Activated B cell treated with CpG ODN at 0.5 μM for 24 hours (primary cell): ENCODE measurements around the gene ARHGAP26. TPM values are rescaled to one million over a fixed set of nuclear protein-coding genes. Genes with fewer than 3 reads are reported as not detected.

Source experiments
- ATAC-seq: fragments of 200-7000 bp; cut with Tn5 transposase; one replicate; pipeline ENCODE4 v1.10.0; 2021; ENCODE audit warnings: low read depth, mild to moderate bottlenecking, moderate library complexity
- CTCF ChIA-PET: fragments of 350-600 bp; sonication (Branson Sonifier 250); formaldehyde crosslinking; loops from one replicate; lab custom pipeline; 2021; ENCODE audit warnings: antibody characterized with exemption; lab: Charles Lee
- POLR2A ChIA-PET: fragments of 350-600 bp; sonication (Branson Sonifier 250); formaldehyde crosslinking; loops from one replicate; lab custom pipeline; 2021; ENCODE audit warnings: antibody characterized with exemption; lab: Charles Lee
- DNase-seq: peaks from one replicate; pipeline ENCODE4 v3.0.0; 2022
- H3K27ac Mint-ChIP-seq: one replicate; pipeline ENCODE4 v1.8.0; 2020; ENCODE audit warnings: mixed read lengths
- H3K27me3 Mint-ChIP-seq: one replicate; pipeline ENCODE4 v1.8.0; 2021; ENCODE audit warnings: mixed read lengths
- H3K36me3 Mint-ChIP-seq: one replicate; pipeline ENCODE4 v1.8.0; 2021; ENCODE audit warnings: low read depth, mixed read lengths
- H3K4me1 Mint-ChIP-seq: one replicate; pipeline ENCODE4 v1.8.0; 2021; ENCODE audit warnings: mixed read lengths
- H3K4me3 Mint-ChIP-seq: one replicate; pipeline ENCODE4 v1.8.0; 2020; ENCODE audit warnings: mild to moderate bottlenecking, mixed read lengths
- H3K9me3 Mint-ChIP-seq: one replicate; pipeline ENCODE4 v1.8.0; 2020; ENCODE audit warnings: mixed read lengths
- CTCF ChIP-seq: fragments of 200-600 bp; IDR thresholded peaks from one replicate; pipeline ENCODE4 v1.8.0; 2022; ENCODE audit warnings: antibody characterized with exemption, mild to moderate bottlenecking
- intact Hi-C: fragments of 100-400 bp; cut with micrococcal nuclease; formaldehyde crosslinking; loops from one replicate; pipeline ENCODE4 v1.15.1; 2024
- total RNA-seq: library from RNA; stranded (reverse); gene quantifications from 2 replicates; pipeline ENCODE4 v1.2.3, GENCODE V29; 2022

Gene ARHGAP26
- total RNA-seq, 1 donor from 2014 or later, result 20.9 TPM

DNA sequence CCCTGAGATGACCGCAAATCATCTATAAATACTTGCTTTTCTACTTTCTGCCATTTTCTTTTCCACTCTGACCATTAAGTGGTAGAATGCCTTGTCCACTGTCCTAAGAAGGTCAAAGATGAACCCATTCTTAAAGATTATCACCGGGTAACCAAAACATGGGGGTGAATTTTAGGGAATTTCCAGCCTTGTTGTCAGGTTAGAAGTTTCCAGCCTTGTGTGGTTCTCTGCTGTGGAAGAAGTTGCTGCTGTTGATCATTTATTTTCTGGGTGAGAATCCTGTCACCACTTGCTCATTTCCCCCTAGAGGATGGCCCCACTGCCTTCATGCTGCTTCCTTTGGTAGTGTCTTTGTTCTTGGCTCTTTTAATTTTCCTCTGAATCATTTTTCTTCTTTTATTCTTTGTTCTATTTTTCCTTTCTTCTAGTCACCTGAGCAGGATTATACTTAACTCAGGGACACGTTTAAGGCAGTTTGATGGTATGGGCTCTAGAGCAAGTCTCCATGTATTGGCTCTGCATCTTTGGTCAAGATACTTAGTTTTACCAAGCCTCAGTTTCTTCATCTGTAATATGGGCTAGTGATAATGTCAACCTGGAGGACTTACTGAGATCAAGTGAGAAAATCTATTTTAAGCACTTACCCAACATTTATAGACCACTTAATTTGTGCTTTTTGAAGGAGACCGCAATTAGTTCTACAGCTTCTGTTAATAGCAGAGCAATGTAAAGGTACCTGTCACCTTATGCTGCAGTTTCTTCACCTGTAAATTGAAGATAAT, 266.2 kb downstream of the ARHGAP26 start:
- Mint-ChIP-seq H3K4me1 (peaks cover 17% of the 10 kb centered on the region), H3K27ac (peak overlapping the region; percentile 53), H3K36me3 (no peaks in the 10 kb centered on the region), H3K9me3 (peaks cover 2% of the 10 kb centered on the region), H3K4me3 (no peak overlapping the region), H3K27me3 (no peaks in the 10 kb centered on the region)
- ChIA-PET CTCF (no interaction called here), POLR2A (no interaction called here)
- DNase-seq (no peak), ATAC-seq (peak; percentile 40)
- intact Hi-C loops, result no loop called here
- no peak for TF ChIP-seq CTCF

GRCh38 chr5:143037071-143037470, 266.9 kb downstream of the ARHGAP26 start:
- peaks cover 13% of the 10 kb centered on the region for H3K4me1 Mint-ChIP-seq
- DNase-seq (no peak), ATAC-seq (no peak)
- H3K27me3 Mint-ChIP-seq, result no peaks in the 10 kb centered on the region
- H3K27ac Mint-ChIP-seq, result no peak overlapping the region
- POLR2A ChIA-PET, result no interaction called here
- intact Hi-C loops, result no loop called here
- CTCF ChIA-PET, result no interaction called here
- peaks cover 2% of the 10 kb centered on the region for H3K9me3 Mint-ChIP-seq
- H3K4me3 Mint-ChIP-seq, result no peak overlapping the region
- TF ChIP-seq CTCF, result no peak
- peaks cover under 1% of the 10 kb centered on the region for H3K36me3 Mint-ChIP-seq

GRCh38 chr5:143037708-143038107, 267.5 kb downstream of the ARHGAP26 start:
- ATAC-seq (no peak), DNase-seq (no peak)
- Mint-ChIP-seq H3K27me3 (no peaks in the 10 kb centered on the region), H3K4me3 (no peak overlapping the region), H3K9me3 (peaks cover 2% of the 10 kb centered on the region), H3K36me3 (peaks cover 6% of the 10 kb centered on the region), H3K27ac (no peak overlapping the region), H3K4me1 (peaks cover 11% of the 10 kb centered on the region)
- POLR2A ChIA-PET, result no interaction called here
- CTCF ChIA-PET, result no interaction called here
- TF ChIP-seq CTCF, result no peak
- intact Hi-C loops, result no loop called here

- CTCF ChIA-PET, result no interaction called here
Measured at GRCh38 chr5:143040622-143041021, 270.4 kb downstream of the ARHGAP26 start.

More at GRCh38 chr5:143040622-143041021, 270.4 kb downstream of the ARHGAP26 start:
- Mint-ChIP-seq H3K27ac (no peak overlapping the region), H3K4me1 (peaks cover 10% of the 10 kb centered on the region), H3K27me3 (no peaks in the 10 kb centered on the region), H3K36me3 (peaks cover 21% of the 10 kb centered on the region), H3K9me3 (peaks cover 2% of the 10 kb centered on the region), H3K4me3 (no peak overlapping the region)
- ATAC-seq, result no peak
- TF ChIP-seq CTCF, result no peak
- POLR2A ChIA-PET, result no interaction called here
- intact Hi-C loops, result no loop called here
- no peak for DNase-seq
